ENCODE measurements around the gene TBX18.

TBX18 gene

DNA sequence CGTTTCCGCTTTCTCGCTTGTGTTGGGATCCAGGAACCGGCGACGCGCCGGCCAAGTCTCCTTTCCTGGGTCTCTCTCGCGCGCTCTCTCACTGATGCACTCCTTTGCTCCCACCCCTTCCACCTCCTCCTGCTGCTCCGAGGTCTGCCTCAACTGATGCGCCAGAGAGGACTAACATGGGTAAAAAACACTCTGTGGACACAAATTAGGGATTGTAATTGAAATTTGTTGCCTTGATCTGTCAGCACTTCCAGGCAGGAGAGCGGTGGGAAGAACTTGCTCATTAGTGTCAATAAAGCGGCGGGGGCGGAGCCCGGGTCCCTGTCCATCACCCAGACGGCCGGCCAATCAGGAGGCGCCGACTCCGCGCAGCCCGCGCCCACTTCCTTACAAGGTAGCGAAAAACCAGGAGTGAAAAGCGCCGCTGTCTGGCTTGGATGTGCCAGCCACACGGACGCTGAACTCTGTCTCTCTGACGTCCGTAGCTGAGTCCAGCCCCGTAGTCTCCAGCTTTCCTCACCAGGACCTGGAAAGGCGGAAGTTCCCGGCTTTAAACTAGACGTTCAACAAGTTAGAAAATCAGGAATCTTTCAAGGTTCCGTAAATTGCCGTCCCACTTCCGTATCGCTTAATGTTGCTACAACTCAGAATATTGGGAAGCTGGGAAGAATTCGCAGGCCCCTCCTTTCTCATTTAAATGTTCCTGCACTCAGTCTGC, at the start of gene TBX18:
TBX18 (minus strand) TSS at position 267 of the 718 bp plus-strand sequence. CDS start 417 bp downstream, outside the sequence.
- no peak within 1 kb of the TSS for H3K27ac ChIP-seq (ENCODE audit: low read depth, low read length)
- no peaks in the 10 kb centered on the region for H3K9me2 ChIP-seq (replicated peaks; ENCODE audit: control insufficient read depth, low read length)
- no peaks in the 10 kb centered on the region for H3K36me3 ChIP-seq (ENCODE audit: control insufficient read depth, low read length)
- no peaks in the 10 kb centered on the region for H3F3A ChIP-seq (ENCODE audit: control insufficient read depth, insufficient read depth)
- no peaks in the 10 kb centered on the region; the same call in 1 of the 2 replicates for H3K9me3 ChIP-seq (ENCODE audit: control insufficient read depth, insufficient read depth, low read length)
- H3K4me1 ChIP-seq (ENCODE audit: control insufficient read depth, low read length) = no peaks in the 10 kb centered on the region
- no peak for TF ChIP-seq CTCF (IDR thresholded peaks at IDR 0.05; ENCODE audit: low read depth, low read length, poor library complexity, severe bottlenecking)
- no peak within 1 kb of the TSS for H3K4me2 ChIP-seq (ENCODE audit: low read length)
- H4K20me1 ChIP-seq (ENCODE audit: control insufficient read depth, insufficient read depth, low read depth, low read length) = no peaks in the 10 kb centered on the region
- no peaks in the 10 kb centered on the region for H3K27me3 ChIP-seq (ENCODE audit: control insufficient read depth, low read length)
- H3K4me3 ChIP-seq (ENCODE audit: low read length) = no peak within 1 kb of the TSS
- no peaks in the 10 kb centered on the region for H3K79me2 ChIP-seq (ENCODE audit: control insufficient read depth, low read length)

GRCh38 chr6:84811351-84811750, 47.0 kb upstream of the TBX18 start:
- Histone ChIP-seq H3K4me3 (ENCODE audit: low read length) (no peak overlapping the region), H3K9me3 (ENCODE audit: control insufficient read depth, insufficient read depth, low read length) (0 out of 2 replicates have a peak, but pooled peaks cover 3% of the 10 kb centered on the region), H3K4me1 (ENCODE audit: control insufficient read depth, low read length) (no peaks in the 10 kb centered on the region), H3F3A (ENCODE audit: control insufficient read depth, insufficient read depth) (no peaks in the 10 kb centered on the region), H3K27me3 (ENCODE audit: control insufficient read depth, low read length) (no peaks in the 10 kb centered on the region), H3K27ac (ENCODE audit: low read depth, low read length) (no peak overlapping the region), H3K9me2 (replicated peaks; ENCODE audit: control insufficient read depth, low read length) (no peaks in the 10 kb centered on the region), H3K36me3 (ENCODE audit: control insufficient read depth, low read length) (no peaks in the 10 kb centered on the region), H3K4me2 (ENCODE audit: low read length) (no peak overlapping the region), H4K20me1 (ENCODE audit: control insufficient read depth, insufficient read depth, low read depth, low read length) (no peaks in the 10 kb centered on the region), H3K79me2 (ENCODE audit: control insufficient read depth, low read length) (no peaks in the 10 kb centered on the region)
- TF ChIP-seq EZH2phosphoT487 (IDR thresholded peaks at IDR 0.05; ENCODE audit: borderline replicate concordance, low read length) (no peak), CTCF (IDR thresholded peaks at IDR 0.05; ENCODE audit: low read depth, low read length, poor library complexity, severe bottlenecking) (no peak)

- H3K79me2 ChIP-seq (ENCODE audit: control insufficient read depth, low read length) = no peaks in the 10 kb centered on the region
- no peaks in the 10 kb centered on the region for H4K20me1 ChIP-seq (ENCODE audit: control insufficient read depth, insufficient read depth, low read depth, low read length)
- no peak overlapping the region for H3K27ac ChIP-seq (ENCODE audit: low read depth, low read length)
- 0 out of 2 replicates have a peak, but pooled peaks cover 3% of the 10 kb centered on the region for H3K9me3 ChIP-seq (ENCODE audit: control insufficient read depth, insufficient read depth, low read length)
- no peaks in the 10 kb centered on the region for H3K36me3 ChIP-seq (ENCODE audit: control insufficient read depth, low read length)
- H3K4me2 ChIP-seq (ENCODE audit: low read length) = no peak overlapping the region
- no peaks in the 10 kb centered on the region for H3K9me2 ChIP-seq (replicated peaks; ENCODE audit: control insufficient read depth, low read length)
- TF ChIP-seq EZH2phosphoT487 (IDR thresholded peaks at IDR 0.05; ENCODE audit: borderline replicate concordance, low read length) (no peak), CTCF (IDR thresholded peaks at IDR 0.05; ENCODE audit: low read depth, low read length, poor library complexity, severe bottlenecking) (no peak)
- H3K4me1 ChIP-seq (ENCODE audit: control insufficient read depth, low read length) = no peaks in the 10 kb centered on the region
- H3K4me3 ChIP-seq (ENCODE audit: low read length) = no peak overlapping the region
- H3K27me3 ChIP-seq (ENCODE audit: control insufficient read depth, low read length) = no peaks in the 10 kb centered on the region
- H3F3A ChIP-seq (ENCODE audit: control insufficient read depth, insufficient read depth) = no peaks in the 10 kb centered on the region
Observed at GRCh38 chr6:84809455-84809854, 45.1 kb upstream of the TBX18 start.
